HG02763 (cell line): Measurements from ENCODE around the gene PPIL6.

Source experiments
- ATAC-seq: cut with Tn5 transposase; IDR thresholded peaks from one replicate; pipeline ENCODE4 v1.9.1; 2021; ENCODE audit warnings: mild to moderate bottlenecking, moderate library complexity; ENCODE audit not compliant: unreplicated experiment

PPIL6 gene

GRCh38 chr6:109406196-109406595 lies 34.2 kb downstream of the PPIL6 start:
- no peak for ATAC-seq

GRCh38 chr6:109397020-109397419 lies 43.4 kb downstream of the PPIL6 start:
- no peak for ATAC-seq

DNA sequence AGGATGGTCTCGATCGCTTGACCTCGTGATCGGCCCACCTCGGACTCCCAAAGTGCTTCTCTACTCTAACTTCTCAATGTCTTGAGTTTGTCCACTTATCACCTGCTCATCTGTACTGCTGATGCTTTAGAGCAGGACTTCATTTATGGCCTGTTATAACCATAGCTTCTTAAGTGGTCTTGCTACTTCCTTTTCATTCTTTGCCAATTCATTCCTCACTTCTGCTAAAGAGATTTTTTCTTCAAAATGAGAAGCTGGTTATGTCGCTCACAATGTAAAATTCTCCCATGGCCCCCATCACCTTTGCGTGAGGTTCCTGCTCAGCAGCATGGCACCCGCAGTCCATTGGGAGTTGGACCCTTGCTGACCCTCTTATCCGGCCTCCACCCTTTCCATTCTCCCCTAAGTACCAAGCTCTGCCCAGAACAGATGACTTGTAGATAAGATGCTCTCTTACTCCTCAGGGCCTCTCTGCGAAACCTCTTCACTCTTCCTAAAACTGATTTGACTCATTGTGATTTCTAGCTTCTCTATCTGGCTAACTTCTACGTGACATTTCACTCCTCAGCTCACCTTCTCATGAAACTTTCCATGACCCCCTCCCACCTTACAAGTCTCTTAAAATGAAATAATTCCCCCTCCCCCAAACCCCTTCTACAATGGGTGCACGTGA lies 44.2 kb downstream of the PPIL6 start:
- ATAC-seq: no peak

- no peak for ATAC-seq
These were observed 46.5 kb downstream of the PPIL6 start for GRCh38 chr6:109393886-109394281.

GRCh38 chr6:109393157-109393885 lies 47.1 kb downstream of the PPIL6 start:
- no peak for ATAC-seq

GRCh38 chr6:109389650-109390274 lies 50.7 kb downstream of the PPIL6 start:
- ATAC-seq: no peak

DNA sequence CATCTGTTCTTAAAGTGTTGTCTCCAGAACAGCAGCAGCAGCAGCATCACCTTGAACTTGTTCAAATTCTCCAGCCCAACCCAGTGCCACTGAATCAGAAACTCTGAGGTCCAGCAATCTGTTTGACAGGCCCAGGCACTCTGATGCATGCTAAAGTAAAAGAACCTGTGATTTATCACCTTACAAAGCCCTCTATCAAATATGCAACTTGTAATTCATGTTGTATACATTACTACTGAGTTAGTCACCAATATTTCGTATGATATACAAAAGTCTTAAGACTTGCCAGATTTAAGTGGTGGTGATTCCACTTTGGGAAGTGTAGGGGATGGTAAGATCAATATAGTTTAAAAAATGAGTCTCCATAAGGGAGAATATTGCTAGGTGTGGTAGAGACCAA lies 52.2 kb downstream of the PPIL6 start:
- ATAC-seq: no peak

- no peak for ATAC-seq
These were observed 56.9 kb downstream of the PPIL6 start for GRCh38 chr6:109383438-109383940.

DNA sequence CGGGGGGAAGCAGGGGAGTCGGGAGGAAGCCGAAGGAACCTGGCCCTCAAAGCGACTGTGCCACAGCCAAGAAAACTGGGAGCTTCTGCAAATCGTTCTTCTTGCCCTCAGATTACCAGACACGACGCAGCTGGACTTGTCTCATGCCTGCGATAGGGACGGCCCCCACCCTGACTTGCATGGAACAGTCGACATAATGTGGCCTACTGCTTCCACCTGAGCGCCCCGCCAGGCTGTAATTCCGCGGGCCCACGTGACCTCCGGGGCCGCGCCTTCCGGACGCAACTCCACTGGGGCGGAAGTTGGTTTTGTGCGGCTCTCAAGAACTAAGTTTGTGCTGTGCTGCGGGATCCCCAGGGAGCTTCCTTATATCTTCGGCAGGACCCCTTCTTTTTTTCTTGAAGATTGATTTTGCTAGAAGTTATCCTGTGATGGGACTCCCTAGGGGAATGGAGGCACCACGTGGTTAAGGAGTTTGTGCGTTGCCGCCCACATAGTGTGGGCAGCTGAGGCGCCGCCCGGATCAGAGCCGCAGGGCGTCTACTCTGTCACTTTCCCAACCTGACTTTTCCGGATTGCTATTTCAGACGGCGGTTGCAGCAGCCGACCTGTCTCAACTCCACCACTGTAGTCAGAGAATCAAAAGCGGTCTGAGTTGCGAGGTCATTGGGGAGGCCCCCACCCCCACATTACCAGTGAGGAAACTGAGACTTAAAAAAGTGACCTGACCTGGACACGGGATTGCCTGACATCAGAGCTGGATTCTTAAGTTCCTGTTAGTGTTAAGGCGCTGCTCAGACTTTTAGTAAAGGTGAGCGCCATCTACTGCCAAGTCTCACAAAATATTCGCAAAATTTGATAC lies 57.6 kb downstream of the PPIL6 start:
- ATAC-seq: peak; percentile 64

GRCh38 chr6:109381747-109382575 lies 58.5 kb downstream of the PPIL6 start, which contains the start of gene CD164:
Gene CD164 (minus strand): TSS chr6:109382467. CDS start chr6:109382378, 89 bp downstream.
- ATAC-seq: peak; percentile 51

DNA sequence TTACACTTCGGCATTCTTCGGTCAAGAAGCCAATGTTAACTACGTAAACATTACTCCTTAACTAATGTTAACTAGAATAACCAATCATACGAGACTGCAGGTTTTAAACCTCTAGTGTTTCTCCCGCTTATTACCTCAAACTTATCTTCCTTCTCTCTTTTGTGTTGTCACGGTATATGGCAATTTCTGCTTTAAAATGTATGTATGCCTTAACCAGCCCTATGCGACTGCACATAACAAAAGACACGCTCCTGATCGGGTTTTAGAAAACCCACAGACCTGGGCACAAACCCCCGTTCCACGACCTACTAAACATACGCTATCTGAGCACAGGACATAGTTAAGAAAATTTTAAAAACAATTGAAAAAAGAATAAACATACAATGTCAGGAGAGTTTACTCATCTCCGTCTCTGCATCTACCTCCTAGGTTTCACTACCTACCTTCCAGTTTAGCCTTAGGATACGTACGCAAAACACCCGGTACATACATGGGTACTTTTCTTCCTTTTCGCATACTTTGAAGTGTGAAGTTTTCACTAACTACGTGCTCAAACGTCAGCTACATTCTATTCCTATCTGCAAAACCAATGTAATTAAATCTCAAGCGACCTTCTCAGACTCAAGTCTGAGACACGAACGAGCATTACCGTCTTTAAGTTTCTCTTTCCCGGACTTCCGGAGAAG lies 59.2 kb downstream of the PPIL6 start:
- ATAC-seq: no peak

DNA sequence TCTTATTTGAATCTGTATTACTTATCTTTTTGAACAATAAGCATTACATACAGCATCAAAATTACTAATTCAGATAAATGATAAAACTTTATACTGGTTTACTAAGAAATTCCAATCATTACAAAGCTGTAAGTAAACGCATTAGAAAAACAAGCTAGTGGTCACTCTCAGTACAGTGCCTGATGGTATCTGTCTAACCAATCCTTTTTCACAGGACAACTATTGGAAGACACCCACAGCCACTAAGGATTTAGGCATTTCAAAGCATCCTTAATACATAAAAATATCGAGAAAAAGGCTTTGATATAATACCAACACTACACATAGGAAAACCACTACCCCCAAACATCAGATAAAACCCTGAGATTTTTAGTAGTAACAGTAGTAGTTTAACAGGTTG lies 60.7 kb downstream of the PPIL6 start:
- ATAC-seq: no peak

DNA sequence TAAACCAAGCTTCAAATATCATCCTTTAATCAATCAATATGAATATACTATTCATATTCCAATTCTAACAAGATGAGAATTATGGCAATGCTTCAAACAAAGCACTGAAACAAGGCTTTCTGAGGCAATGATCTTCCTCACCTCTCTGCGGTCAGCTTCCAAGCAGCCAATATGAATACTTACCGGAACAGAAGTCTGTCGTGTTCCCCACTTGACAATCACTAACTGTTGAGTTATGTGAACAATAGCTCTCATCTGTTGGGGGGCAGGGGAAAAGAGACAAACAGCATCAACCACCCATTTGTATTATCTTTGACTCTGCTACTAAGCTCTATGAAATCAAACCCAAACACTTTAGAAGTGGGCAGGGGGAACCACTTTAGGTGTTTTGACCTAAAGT lies 62.7 kb downstream of the PPIL6 start:
- ATAC-seq: no peak

GRCh38 chr6:109374326-109374892 lies 66.0 kb downstream of the PPIL6 start:
- no peak for ATAC-seq

DNA sequence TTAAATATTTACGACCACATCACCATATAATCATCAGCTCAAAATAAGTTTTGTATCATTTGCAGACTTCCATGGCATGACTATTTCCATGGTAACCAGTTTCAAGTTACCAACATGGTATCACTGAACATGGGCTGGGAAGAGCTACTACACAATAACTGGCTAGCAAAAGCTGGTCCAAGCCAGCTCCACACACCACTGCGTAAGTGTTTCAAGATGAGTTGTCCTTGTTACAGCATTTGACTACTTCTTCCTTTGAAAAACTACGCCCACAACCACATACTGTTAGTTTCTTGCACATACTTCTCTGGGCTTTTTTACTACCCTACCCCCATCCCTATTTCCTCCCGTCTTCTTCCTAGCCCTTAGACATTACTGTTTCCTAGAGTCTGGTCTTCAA lies 66.7 kb downstream of the PPIL6 start:
- peak; percentile 94 for ATAC-seq

DNA sequence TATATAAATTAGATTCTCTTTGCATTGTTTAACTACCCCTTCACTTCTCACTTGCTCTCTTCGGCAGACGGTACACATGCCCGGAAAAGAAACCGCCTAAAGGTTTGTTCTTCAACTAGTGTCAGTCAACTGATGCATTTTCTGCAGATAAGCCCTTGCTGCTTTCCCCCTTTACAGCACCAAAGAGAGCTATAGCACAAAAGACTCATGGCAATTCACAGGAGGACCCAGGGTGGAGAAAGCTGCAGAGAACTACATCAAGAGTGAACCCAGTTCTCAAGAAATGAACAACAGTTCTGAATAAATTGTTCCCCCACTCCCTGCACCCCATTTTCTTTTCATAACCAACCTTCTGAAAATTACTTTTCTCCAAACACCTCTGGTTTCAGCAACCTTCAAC lies 67.1 kb downstream of the PPIL6 start:
- peak; percentile 7 for ATAC-seq

DNA sequence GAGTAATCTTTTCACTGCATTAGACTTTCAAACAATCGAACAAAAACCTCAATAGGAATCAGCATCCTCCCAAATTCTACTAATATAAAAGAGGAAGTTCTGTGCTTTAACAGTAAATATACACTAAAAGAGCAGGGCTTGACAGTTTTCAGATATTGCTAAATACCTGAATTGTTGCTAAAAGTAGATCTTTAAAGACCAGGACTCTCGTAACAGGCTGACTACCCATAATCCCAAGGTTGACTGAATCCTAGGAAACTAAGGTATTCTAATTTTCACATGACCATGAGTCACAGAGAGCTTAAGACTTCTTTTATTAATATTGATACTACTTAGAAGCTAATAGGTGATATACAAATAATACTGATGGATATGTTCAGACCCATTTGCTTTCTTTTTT lies 68.3 kb downstream of the PPIL6 start:
- ATAC-seq: no peak

DNA sequence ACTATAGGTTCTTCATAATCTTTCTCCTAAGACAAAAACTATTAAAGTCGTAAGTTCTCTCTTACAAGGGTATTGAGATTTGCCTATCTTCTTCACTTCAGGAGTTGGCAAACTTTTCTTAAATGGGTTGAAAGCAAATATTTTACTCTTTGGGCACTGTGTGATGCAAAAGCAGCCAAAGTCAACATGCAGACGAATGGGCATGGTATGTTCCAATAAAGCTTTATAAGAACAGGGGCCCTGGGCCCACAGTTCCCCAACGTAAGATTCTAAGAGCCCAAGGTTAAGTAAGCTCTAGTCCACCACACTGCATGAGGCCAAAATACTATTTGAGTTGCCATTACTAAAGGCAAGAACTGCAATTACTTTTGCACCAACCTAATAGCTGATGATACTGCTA lies 69.6 kb downstream of the PPIL6 start:
- no peak for ATAC-seq

DNA sequence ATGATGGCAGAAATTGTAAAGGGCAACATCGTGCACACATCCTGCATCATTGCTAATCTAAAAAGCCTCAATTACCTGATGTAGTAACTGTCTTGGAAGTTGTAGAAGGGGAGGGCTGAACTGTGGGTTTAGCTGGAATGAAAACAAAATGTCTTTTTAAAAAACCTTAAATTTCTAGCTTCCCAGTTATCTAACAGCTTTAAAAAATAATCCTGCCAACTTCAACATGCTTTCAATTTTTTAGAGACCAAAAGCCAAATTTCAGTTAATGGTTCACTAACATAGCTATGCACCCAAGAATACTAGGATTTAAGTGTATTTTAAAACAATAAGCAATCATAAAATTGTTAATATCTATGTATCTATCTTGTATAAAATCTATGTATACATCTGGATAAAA lies 70.1 kb downstream of the PPIL6 start:
- ATAC-seq: no peak
